Measurements from ENCODE around the gene GIGYF2.
"Not testable (repeated sequence)": the region's sequence is repeated elsewhere in the genome, so short reads cannot be mapped to it uniquely, and the experiment has no call there.

The GIGYF2 gene

DNA sequence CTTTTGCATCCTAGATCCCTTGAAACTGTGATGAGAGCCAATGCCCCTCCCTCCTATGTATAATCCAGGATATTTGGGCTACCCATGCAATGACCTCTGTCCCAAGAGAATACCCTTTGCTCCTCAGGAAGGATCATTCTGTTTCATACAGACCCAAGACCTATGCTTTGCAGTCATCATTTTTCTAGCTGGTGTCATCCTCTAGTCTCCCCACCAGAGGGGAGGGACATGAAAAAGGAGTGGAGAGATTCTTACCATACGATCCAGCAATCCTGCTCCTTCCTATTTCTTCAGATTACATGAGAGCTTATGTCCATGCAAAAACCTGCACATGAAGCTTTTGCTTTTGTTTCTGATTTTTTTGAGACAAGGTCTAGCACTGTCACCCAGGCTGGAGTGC, 13.8 kb upstream of the GIGYF2 start:
- Histone ChIP-seq H3K36me3 (ENCODE audit: control insufficient read depth, insufficient read depth, low read length) (no peaks in the 10 kb centered on the region), H3K27me3 (replicated peaks; ENCODE audit: control insufficient read depth, insufficient read depth, low read length) (no peaks in the 10 kb centered on the region; the same call in none of the 2 replicates), H3K4me3 (replicated peaks; ENCODE audit: low read depth, low read length) (no peak overlapping the region)
- DNase-seq (ENCODE audit: extremely low read depth, insufficient read length) = no peak
- TF ChIP-seq, protein P1, sequence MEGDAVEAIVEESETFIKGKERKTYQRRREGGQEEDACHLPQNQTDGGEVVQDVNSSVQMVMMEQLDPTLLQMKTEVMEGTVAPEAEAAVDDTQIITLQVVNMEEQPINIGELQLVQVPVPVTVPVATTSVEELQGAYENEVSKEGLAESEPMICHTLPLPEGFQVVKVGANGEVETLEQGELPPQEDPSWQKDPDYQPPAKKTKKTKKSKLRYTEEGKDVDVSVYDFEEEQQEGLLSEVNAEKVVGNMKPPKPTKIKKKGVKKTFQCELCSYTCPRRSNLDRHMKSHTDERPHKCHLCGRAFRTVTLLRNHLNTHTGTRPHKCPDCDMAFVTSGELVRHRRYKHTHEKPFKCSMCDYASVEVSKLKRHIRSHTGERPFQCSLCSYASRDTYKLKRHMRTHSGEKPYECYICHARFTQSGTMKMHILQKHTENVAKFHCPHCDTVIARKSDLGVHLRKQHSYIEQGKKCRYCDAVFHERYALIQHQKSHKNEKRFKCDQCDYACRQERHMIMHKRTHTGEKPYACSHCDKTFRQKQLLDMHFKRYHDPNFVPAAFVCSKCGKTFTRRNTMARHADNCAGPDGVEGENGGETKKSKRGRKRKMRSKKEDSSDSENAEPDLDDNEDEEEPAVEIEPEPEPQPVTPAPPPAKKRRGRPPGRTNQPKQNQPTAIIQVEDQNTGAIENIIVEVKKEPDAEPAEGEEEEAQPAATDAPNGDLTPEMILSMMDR (IDR thresholded peaks at IDR 0.05; ENCODE audit: insufficient read depth, low read length, poor library complexity, severe bottlenecking) = no peak

DNA sequence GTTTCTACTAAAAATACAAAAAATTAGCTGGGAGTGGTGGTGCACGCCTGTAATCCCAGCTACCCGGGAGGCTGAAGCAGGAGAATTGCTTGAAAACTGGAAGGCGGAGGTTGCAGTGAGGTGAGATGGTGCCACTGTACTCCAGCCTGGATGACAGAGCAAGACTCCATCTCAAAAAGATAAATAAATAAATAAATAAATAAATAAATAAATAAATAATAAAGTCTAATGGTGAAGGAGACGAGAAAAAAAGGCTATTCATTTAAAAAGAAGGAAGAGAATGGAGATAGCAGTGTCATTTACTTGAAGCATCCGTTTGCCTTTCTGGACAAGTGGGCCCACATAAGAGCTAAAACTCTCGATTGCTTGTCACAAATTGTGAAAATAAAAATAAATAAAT, 11.7 kb upstream of the GIGYF2 start:
- not testable (repeated sequence) for H3K27me3 ChIP-seq (replicated peaks; ENCODE audit: control insufficient read depth, insufficient read depth, low read length); H3K36me3 ChIP-seq (ENCODE audit: control insufficient read depth, insufficient read depth, low read length); DNase-seq (ENCODE audit: extremely low read depth, insufficient read length); H3K4me3 ChIP-seq (replicated peaks; ENCODE audit: low read depth, low read length)

DNA sequence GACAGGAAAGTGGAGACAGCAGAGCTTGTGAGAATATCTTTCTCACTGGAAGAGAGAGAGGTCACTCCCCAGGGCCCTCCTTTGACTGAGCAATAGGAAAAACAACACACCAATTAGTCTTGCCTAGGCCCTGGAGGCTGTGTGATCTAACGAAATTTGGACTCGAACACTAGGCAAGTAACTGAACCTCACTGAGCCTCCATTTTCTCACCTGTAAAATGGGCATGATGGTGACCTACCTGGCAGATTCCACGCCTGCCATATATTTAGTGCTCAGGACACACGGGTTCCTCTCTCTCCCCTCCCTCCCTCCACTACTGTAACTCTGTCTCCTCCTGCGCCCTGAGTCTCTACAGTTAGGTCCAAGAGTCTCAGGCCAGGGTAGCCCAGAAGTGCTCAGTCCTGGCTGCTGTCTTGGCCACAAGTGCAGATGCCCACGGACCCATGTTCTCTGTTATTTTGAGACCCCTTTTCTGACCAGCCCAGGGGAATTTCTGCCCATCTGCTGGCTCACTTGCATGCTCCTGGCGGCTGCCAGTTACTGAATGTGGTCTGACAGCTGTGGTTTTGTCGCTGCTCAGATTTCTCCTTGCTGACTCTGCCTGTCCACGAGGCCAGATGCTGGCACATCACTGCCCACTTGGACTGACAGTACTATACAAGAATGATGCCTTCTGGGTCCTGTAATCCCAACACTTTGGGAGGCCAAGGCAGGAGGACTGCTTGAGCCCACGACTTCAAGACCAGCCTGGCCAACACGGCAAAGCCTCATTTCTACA, 9.6 kb upstream of the GIGYF2 start:
- TF ChIP-seq, protein P1 (IDR thresholded peaks at IDR 0.05; ENCODE audit: insufficient read depth, low read length, poor library complexity, severe bottlenecking) = no peak
- no peak for DNase-seq (ENCODE audit: extremely low read depth, insufficient read length)
- Histone ChIP-seq H3K36me3 (ENCODE audit: control insufficient read depth, insufficient read depth, low read length) (no peaks in the 10 kb centered on the region), H3K27me3 (replicated peaks; ENCODE audit: control insufficient read depth, insufficient read depth, low read length) (no peaks in the 10 kb centered on the region; the same call in 1 of the 2 replicates), H3K4me3 (replicated peaks; ENCODE audit: low read depth, low read length) (no peak overlapping the region)

DNA sequence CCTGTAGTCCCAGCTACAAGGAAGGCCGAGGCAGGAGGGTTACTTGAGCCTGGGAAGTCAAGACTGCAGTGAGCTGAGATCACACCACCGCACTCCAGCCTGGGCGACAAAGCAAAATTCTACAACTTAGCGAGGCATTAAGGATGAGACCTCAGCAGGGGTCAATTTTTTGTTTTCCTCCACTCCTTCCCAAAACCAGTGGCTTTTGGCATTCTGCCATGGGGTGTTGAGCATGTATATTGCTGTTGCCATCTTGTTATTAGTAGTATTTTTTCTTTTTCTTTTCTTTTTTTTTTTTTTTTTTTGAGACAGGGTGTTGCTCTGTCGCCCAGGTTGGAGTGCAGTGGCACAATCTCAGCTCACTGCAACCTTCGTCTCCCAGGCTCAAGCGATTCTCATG, 8.9 kb upstream of the GIGYF2 start:
- TF ChIP-seq, protein P1 (IDR thresholded peaks at IDR 0.05; ENCODE audit: insufficient read depth, low read length, poor library complexity, severe bottlenecking) = no peak
- no peaks in the 10 kb centered on the region for H3K36me3 ChIP-seq (ENCODE audit: control insufficient read depth, insufficient read depth, low read length)
- no peak overlapping the region for H3K4me3 ChIP-seq (replicated peaks; ENCODE audit: low read depth, low read length)
- no peaks in the 10 kb centered on the region; the same call in 1 of the 2 replicates for H3K27me3 ChIP-seq (replicated peaks; ENCODE audit: control insufficient read depth, insufficient read depth, low read length)
- DNase-seq (ENCODE audit: extremely low read depth, insufficient read length) = no peak

DNA sequence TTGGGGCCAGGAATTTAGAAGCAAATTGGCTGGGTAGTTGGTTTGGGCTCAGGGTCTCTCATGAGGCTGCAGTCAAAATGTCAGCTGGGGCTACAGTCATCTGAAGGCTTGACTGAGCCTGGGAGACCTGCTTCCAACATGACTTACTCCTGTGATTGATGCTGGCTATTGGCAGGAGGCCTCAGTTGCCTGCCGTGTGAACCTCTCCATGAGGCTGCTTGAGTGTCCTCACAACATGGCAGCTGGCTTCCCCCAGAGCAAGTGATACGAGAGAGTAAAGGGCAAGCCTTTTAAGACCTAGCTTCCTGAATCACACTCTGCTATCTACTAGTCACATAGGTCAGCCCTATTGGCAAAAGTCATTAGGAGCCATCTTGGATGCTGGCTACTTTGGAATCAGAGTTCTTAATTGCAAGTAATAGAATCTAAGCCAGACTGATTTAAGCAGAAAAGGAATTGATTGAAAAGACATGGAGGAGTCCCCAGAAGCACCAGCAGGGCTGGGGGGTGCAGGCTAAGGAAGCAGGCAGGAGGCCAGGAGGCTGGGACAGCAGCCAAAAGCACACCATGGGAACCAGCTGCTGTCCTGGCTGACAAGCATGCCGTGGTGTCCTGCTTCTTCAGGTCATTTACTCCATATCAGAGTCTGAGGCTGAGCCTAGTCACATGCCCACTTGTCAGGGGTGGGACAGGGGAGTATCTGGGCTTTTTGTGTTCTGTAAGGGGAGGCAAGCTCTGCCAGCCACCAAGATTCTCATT, 7.8 kb upstream of the GIGYF2 start:
- Histone ChIP-seq H3K4me3 (replicated peaks; ENCODE audit: low read depth, low read length) (no peak overlapping the region), H3K36me3 (ENCODE audit: control insufficient read depth, insufficient read depth, low read length) (no peaks in the 10 kb centered on the region), H3K27me3 (replicated peaks; ENCODE audit: control insufficient read depth, insufficient read depth, low read length) (no peaks in the 10 kb centered on the region)
- TF ChIP-seq, protein P1 (IDR thresholded peaks at IDR 0.05; ENCODE audit: insufficient read depth, low read length, poor library complexity, severe bottlenecking) = no peak
- no peak for DNase-seq (ENCODE audit: extremely low read depth, insufficient read length)

DNA sequence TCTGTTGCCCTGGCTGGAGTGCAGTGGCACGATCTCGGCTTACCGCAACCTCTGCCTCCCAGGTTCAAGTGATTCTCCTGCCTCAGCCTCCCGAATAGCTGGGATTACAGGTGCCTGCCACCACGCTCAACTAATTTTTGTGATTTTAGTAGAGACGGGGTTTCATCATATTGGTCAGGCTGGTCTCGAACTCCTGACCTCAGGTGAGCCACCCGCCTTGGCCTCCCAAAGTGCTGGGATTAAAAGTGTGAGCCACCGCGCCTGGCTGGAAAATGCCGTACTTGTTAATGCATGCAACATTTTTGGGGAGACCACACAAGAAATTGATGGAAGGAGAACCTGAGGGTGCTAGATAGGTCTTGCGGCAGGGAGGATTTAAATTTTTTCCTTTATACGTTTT, 6.0 kb upstream of the GIGYF2 start:
- not testable (repeated sequence) for H3K4me3 ChIP-seq (replicated peaks; ENCODE audit: low read depth, low read length); H3K27me3 ChIP-seq (replicated peaks; ENCODE audit: control insufficient read depth, insufficient read depth, low read length); H3K36me3 ChIP-seq (ENCODE audit: control insufficient read depth, insufficient read depth, low read length); DNase-seq (ENCODE audit: extremely low read depth, insufficient read length)

All from GM06990 (cell line).